Neutrophil (primary cell): ENCODE measurements around the gene BABAM2.

Experiments used
- H3K27ac ChIP-seq: fragments of 200-600 bp; sonication (generic); 2 replicates; pipeline ENCODE4 v1.5.1; 2016; ENCODE audit warnings: mild to moderate bottlenecking, moderate library complexity
- H3K27me3 ChIP-seq: fragments of 200-600 bp; sonication (generic); 2 replicates; pipeline ENCODE4 v1.6.0; 2016; ENCODE audit warnings: mild to moderate bottlenecking
- H3K36me3 ChIP-seq: fragments of 200-600 bp; sonication (generic); 2 replicates; pipeline ENCODE4 v1.5.1; 2017
- H3K4me1 ChIP-seq, 2 experiments: fragments of 200-600 bp in 1 of 2; sonication (generic) in 1 of 2; 1 replicate in 1 of 2; 2 replicates in 1 of 2; pipeline versions ENCODE4 v1.5.1 to v1.6.1; 2013 to 2016; ENCODE audit warnings: low read depth in 1 of 2, low read length in 1 of 2, mild to moderate bottlenecking in 1 of 2, moderate library complexity in 1 of 2; ENCODE audit not compliant: control insufficient read depth in 1 of 2, insufficient read depth in 1 of 2
- H3K4me3 ChIP-seq, 2 experiments: fragments of 200-600 bp in 1 of 2; sonication (generic) in 1 of 2; 1 replicate in 1 of 2; 2 replicates in 1 of 2; pipeline ENCODE4 v1.5.1; 2013 to 2016; ENCODE audit warnings: low read depth in 1 of 2, low read length in 1 of 2, mild to moderate bottlenecking in 1 of 2, moderate library complexity in 1 of 2
- H3K9me3 ChIP-seq: fragments of 200-600 bp; sonication (generic); 2 replicates; pipeline ENCODE4 v1.5.1; 2016
- TF ChIP-seq, protein P1 (sequence below): fragments of 200-600 bp; sonication (generic); IDR thresholded peaks from 2 replicates; pipeline ENCODE4 v1.5.1; 2016; ENCODE audit warnings: antibody characterized with exemption

The BABAM2 gene

DNA sequence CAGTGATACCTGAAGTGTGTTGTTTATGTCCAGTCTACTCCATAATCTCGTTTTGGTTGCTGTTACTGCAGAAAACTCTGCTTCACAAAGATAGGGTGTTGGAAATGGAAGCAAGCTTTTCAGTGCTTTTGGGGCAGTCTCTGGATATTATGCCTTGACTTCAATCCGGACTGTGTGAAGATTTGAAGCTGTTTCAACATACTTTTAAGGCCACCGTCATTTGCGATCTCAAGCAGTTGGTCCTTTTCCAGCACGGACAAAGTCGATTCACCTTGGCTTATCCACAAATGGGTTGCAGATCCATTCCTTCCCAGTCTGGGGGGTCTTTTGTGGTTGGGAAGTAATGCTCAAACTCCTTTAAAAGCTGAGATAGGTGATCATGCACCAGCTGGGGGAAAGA lies 20.8 kb upstream of the BABAM2 start:
- Histone ChIP-seq H3K4me3 (no peak overlapping the region), H3K36me3 (no peaks in the 10 kb centered on the region), H3K9me3 (no peaks in the 10 kb centered on the region), H3K4me1 (no peaks in the 10 kb centered on the region), H3K27me3 (no peaks in the 10 kb centered on the region), H3K27ac (no peak overlapping the region)
- TF ChIP-seq, protein P1, sequence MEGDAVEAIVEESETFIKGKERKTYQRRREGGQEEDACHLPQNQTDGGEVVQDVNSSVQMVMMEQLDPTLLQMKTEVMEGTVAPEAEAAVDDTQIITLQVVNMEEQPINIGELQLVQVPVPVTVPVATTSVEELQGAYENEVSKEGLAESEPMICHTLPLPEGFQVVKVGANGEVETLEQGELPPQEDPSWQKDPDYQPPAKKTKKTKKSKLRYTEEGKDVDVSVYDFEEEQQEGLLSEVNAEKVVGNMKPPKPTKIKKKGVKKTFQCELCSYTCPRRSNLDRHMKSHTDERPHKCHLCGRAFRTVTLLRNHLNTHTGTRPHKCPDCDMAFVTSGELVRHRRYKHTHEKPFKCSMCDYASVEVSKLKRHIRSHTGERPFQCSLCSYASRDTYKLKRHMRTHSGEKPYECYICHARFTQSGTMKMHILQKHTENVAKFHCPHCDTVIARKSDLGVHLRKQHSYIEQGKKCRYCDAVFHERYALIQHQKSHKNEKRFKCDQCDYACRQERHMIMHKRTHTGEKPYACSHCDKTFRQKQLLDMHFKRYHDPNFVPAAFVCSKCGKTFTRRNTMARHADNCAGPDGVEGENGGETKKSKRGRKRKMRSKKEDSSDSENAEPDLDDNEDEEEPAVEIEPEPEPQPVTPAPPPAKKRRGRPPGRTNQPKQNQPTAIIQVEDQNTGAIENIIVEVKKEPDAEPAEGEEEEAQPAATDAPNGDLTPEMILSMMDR: no peak

DNA sequence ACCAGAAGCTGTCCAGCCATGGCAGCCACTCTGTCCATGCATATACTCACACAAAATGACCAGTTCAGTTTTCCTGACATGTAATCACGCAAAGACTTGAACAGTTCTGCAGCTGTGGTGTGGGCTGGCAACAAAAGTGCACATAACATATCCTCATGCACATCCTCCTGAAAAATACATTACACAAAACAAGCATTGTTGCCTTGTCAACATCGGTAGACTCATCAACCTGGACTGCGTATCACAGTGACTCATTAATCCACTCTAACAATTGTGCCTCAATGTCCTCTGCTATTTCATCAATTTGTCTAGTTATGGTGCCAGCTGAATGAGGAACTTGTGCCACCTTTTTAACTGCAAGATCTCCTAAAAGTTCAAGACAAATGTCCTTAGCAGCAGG lies 19.8 kb upstream of the BABAM2 start:
- Histone ChIP-seq H3K27ac (no peak overlapping the region), H3K4me1 (no peaks in the 10 kb centered on the region), H3K27me3 (no peaks in the 10 kb centered on the region), H3K4me3 (no peak overlapping the region), H3K9me3 (no peaks in the 10 kb centered on the region), H3K36me3 (no peaks in the 10 kb centered on the region)
- TF ChIP-seq, protein P1: no peak

- Histone ChIP-seq H3K4me3 (no peak overlapping the region), H3K36me3 (no peaks in the 10 kb centered on the region), H3K27me3 (no peaks in the 10 kb centered on the region), H3K27ac (no peak overlapping the region), H3K9me3 (no peaks in the 10 kb centered on the region), H3K4me1 (no peaks in the 10 kb centered on the region)
- TF ChIP-seq, protein P1: no peak
Measured at GRCh38 chr2:27871802-27872201, 18.7 kb upstream of the BABAM2 start.

GRCh38 chr2:27873091-27873490 lies 17.4 kb upstream of the BABAM2 start:
- TF ChIP-seq, protein P1: no peak
- Histone ChIP-seq H3K36me3 (no peaks in the 10 kb centered on the region), H3K27ac (no peak overlapping the region), H3K4me1 (no peaks in the 10 kb centered on the region), H3K9me3 (no peaks in the 10 kb centered on the region), H3K27me3 (no peaks in the 10 kb centered on the region), H3K4me3 (no peak overlapping the region)

GRCh38 chr2:27875089-27875881 lies 15.2 kb upstream of the BABAM2 start:
- H3K27me3 ChIP-seq: no peaks in the 10 kb centered on the region
- no peak overlapping the region for H3K4me3 ChIP-seq
- no peak overlapping the region for H3K27ac ChIP-seq
- H3K4me1 ChIP-seq: no peaks in the 10 kb centered on the region
- H3K36me3 ChIP-seq: no peaks in the 10 kb centered on the region
- no peaks in the 10 kb centered on the region for H3K9me3 ChIP-seq
- TF ChIP-seq, protein P1: no peak
